Hematopoietic multipotent progenitor cell treated with erythropoietin and hydrocortisone succinate and interleukin-3 and kit ligand, for 17 days (in vitro differentiated cells): ENCODE measurements around the gene CCL20.

Experiments used
- DNase-seq: peaks from one replicate; pipeline ENCODE4 v3.0.0-alpha.2; 2015; ENCODE audit warnings: low spot score

The CCL20 gene

DNA sequence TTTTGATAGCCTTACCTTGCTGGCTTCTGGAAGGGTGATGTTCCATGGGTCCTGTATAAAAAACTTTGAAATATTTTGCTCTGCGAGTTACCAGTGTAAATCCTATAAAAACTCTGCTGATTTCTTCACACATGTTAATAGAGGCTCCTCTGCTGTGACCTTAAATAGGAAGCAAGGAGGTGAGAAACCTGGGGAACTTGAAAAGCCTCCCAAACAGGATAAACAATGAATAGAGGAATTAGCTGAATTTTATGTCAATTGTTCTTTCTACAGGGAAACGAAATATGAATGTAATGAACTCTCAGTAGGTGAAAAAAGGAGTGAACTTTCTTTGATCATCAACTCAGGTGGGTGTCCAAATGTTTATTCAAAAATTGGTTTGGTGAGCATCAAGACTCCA lies 10.8 kb upstream of the CCL20 start:
- DNase-seq = no peak

DNA sequence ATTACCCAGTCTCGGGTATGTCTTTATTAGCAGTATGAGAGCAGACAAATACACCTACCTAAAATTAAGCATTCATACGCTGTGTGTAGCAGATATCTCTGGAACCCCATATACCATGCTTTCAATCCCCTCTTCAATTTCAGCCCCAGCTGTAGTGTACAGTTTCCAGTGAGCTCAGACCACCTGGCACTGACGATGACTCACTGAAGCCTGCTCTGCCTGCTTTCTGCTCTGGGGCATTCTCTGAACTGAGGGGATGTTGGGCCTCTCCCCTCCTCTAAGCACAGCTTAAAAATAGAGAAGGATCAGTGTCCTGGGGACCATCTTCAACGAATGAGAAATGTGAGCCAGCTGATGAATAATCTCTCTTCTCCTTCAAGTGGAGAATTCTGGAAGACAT lies 8.7 kb upstream of the CCL20 start:
- no peak for DNase-seq

DNA sequence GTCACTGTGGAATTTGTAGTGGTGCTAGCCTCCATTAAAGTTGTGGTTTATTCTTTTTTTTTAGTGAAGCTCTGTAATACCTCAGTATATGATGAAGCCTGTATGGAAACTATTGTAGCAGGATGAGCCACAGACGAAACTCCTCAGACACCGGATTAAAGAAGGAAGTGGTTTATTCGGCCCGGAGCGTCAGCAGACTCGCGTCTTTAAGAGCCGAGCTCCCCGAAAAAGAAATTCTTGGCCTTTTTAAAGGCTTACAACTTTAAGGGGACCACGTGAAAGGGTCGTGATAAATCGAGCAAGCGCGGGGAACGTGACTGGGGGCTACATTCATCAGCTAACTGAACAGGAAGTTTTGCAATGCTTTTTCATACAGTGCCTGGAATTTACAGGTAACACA lies 8.1 kb upstream of the CCL20 start:
- no peak for DNase-seq

DNA sequence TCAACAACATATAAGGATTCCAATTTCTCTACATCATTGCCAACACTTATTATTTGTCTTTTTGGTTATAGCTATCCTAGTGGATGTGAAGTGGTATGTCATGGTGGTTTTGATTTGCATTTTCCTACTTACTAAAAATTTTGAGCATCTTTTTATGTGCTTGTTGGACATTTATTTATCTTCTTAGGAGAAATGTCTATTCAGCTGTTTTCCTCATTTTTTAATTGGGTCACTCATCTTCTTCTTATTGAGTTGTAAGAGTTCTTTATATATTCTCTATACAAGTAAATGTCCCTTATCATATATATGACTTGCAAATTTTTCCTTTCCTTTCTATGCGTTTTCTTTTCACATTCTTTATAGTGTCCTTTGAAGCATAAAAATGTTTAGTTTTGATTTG lies 4.7 kb upstream of the CCL20 start:
- DNase-seq = no peak

- no peak for DNase-seq
These were observed 1.6 kb upstream of the CCL20 start for GRCh38 chr2:227812001-227812400.

DNA sequence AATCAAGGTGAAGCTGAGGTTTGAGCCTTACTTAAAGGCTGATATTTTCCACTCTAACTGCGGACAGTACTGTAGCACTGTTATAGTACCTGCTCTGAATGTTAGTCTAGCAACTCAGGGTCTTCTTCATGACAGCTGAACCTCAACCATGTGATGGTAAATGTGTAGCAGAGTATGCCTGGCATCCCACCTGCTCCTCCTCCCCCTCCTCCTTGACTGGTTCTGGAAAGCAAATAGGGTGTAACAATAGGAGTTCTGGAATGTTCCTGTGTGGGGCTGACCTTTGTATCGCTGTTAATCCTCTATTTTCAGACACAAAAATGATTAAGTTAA lies 447 bp upstream of the CCL20 start:
- DNase-seq = no peak

- no peak for DNase-seq
These were observed 1.4 kb downstream of the CCL20 start for GRCh38 chr2:227815066-227815465.

DNA sequence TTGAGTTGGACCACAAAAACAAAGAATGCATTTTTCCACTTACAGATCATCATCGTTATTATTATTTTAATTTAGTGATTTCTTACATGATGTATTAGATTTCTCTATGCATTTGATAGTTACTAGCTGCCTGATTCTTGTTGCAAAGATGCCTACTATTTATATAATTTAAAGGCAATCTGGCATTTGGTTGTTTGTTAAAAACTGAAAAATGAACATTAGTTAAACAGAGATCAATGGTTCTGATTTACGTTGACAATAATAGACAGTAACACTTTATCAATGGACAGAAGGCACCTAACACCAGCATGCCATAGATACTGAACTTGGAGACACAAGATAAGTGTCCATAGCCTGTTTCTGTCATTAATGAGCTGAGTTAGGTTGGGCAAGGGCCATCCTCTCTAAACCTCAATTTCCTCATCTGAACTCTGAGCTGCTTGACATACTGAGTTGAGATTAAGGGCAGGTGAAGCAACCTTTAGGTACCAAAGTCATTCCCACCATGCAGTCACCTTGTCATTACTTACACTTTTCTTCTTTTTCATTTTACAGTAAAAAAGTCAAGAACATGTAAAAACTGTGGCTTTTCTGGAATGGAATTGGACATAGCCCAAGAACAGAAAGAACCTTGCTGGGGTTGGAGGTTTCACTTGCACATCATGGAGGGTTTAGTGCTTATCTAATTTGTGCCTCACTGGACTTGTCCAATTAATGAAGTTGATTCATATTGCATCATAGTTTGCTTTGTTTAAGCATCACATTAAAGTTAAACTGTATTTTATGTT lies 3.1 kb downstream of the CCL20 start:
- DNase-seq = no peak

DNA sequence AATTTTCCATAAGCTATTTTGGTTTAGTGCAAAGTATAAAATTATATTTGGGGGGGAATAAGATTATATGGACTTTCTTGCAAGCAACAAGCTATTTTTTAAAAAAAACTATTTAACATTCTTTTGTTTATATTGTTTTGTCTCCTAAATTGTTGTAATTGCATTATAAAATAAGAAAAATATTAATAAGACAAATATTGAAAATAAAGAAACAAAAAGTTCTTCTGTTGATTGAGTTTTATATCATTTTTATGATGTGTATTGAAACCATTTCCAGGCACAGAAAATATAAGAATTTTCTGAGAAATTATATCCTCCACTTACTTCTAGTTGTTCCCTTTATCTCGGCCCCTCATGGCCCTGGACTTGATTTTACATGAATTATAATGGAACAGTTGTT lies 3.7 kb downstream of the CCL20 start:
- DNase-seq = no peak

GRCh38 chr2:227817850-227818674 lies 4.4 kb downstream of the CCL20 start:
- DNase-seq = peak; percentile 23

DNA sequence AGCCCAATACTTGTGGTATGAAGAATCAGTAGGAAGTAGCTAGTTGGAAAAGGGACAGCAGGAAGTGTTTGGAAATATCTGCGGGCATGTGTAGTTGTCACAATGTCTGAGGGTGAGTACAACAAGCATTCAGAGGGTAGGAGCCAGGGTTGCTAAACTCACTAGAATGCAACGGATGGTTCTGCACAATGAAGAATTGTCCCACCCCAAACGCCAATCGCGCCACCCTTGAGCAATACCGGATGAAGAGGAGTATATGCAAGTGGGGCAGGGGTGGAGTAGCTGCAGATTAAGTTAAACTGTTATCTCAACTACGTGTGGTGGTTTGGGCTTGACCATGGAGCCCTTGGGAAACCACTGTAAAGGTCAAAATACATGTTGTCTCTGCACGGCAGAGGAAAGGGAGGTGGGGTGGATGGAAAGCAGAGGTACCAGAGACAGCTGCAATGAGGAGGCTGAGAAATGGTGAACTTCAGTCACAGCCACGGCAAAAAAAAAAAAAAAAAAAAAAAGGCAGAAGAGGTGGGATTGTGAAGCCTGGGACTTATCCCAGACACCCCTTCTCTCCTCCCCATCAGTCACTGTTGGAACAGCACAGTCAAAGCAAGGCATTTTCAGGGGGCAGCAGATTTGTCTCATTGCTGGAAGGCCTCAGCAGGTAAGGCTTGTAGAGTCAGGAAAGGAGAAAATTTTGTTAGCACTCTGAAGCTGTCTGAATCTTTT lies 5.2 kb downstream of the CCL20 start:
- DNase-seq = no peak

DNA sequence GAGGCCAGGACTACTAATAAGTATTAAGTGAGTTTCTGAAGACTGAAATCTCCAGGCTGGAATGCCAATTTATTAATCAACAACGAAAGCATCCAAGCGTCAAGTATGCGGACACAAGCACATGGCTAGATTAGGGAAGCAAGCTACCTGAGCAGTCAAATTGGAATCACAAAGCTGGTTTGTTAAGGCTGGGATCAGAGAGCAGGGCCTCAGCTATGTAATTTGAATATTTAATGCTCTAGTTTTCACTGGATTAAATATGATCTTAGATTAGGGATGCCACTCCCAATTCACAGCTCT lies 5.7 kb downstream of the CCL20 start:
- DNase-seq = no peak

DNA sequence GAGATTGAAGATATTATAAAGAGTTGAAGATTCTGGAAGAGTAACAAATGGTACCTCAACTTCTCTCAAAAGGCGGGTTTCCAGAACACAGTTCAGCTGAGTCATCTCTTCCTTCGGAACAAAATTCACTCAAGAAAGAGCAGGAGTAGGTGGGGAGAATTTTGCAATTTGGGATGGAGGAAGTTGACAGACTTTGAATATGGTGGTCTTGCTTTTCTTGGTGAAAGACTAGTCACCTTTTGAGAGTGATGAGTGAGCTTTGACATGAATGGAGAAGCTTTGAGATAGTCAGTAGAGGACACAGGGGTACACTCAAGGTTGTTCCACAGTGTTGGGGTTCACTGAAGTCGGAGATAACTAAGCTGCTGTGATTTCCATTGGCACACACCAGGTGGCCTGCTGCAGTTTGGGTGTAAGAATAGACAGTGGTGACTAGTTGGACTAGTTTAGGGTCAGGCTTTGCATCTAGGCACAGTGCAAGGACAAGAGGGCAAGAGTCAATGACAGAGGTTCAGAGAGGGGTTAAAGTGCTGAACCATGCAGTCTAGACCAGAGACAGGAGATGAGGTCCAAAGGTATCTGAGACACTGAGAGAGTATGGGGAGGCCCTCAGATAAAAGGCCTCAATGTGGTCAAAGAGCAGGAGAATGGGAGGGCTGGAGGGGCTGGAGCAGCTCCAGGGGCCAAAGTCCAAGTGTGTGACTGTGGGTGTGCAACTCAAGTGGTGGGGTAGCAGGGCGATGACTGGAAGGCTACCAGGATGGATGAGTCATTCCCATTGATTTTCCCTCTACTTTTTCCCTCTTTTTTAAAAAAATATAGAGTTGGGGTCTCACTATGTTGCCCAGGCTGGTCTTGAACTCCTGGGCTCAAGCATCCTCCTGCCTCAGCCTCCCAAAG lies 7.7 kb downstream of the CCL20 start:
- no peak for DNase-seq

DNA sequence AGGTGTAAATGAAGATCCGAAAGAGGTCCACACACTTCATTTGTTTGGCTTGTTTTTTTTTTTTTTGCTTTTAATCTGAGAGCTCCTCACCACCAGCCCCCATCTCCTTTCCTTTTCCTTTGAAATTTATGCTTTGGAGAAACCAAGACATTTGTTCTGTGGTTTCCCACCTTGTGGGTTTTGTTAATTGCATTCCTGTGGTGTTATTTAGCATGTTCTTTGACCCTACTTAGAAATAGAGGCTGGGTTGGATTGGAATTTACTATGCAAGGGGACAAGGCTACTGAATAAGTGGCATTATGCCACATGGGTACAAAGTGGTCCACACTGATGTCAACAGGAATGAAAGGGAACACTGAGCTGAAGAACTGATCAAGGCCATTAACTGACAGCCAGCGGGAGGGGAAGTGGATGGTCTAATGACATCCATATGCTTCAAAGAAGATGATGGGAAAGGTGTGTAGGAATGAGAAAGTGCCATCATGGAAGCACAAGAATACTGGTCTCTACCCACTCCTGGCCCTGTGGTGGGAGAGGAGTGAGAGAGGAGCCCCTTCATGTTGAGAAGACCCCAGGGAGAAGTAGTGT lies 8.9 kb downstream of the CCL20 start:
- no peak for DNase-seq

DNA sequence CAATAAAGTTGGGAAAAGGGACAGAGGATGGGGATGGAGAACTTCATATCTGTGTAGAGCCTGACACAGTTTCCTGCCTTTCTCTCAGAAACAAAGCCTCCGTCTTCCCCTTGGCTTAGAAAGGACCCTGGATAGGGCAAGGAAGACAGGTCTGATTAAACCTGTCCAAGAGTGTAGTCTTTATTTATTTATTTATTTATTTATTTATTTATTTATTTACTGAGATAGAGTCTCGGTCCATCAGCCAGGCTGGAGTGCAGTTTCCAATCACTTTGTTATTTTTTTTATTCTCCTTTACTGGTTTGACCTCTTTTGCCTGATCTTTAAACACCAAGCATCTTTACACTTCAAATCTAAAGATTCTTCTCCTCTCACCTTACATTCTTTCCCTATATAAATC lies 10.3 kb downstream of the CCL20 start:
- DNase-seq = no peak

GRCh38 chr2:227824711-227825110 lies 11.1 kb downstream of the CCL20 start:
- DNase-seq = no peak

GRCh38 chr2:227826019-227826521 lies 12.4 kb downstream of the CCL20 start:
- no peak for DNase-seq

GRCh38 chr2:227826563-227826962 lies 12.9 kb downstream of the CCL20 start:
- DNase-seq = no peak

DNA sequence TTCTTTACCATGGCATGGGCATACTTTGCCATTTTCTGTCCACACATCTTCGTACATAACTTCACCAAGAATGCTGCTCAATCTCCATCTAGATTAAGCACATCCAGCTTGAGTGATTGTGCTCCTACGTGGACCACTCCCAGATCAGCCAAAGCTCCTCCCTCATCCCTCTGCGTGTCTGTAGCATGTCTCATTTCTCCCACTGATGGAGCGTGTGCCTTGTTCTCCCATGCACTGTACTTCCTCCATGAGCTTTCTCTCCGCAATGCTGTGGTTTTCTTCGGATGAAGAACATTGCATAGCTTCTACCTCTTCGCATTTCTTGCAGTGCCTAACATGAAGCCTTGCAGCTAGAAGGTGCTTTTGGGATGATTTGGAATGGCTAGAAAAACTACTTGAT lies 13.5 kb downstream of the CCL20 start:
- no peak for DNase-seq

DNA sequence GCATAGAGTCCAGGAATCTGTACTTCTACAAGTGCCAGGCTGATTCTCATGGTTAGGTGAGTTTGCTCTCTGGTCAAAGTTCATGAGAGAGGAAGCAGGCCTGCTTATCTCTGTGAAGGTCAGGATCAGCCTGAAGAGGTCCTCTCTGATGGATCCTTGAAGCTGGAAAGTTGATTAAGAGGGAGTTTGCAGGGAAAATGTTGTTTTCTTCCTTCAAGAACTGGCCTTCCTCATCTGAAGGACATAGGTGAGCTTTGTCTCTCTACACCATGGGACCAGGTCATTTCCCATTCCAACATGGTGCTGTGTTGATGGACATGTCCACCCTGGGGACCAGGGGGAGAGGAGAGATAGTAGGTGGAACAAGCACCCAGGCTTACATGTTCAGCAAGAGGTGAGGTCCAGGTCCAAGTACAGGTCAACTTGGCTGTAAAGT lies 14.9 kb downstream of the CCL20 start:
- DNase-seq = no peak

DNA sequence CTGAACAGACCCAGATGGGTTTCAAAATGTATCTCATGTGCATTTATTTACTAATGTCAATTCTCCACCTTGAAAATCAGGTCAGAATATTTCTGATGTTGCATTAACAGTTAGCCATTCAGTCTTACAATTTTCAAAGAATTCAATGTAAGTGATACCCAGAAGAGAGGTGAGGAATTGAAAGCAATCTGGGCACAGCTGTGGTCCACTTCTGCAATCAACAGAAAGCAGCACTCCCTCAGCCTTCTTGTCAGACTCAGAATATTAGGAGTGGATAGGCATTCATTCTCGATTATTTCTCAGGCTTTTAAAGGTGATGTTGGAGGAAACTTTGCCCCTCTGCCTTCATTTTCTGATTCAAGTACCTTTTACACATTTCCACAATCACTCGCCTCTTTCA lies 15.7 kb downstream of the CCL20 start:
- DNase-seq = no peak

GRCh38 chr2:227834423-227834822 lies 20.8 kb downstream of the CCL20 start:
- DNase-seq = no peak
